Mucosa of rectum (tissue), 2 donors: ENCODE data around the gene TPP1.

Source experiments
- H3K27ac ChIP-seq, 2 donors: one replicate each; pipeline ENCODE4 v1.7.0; 2013; ENCODE audit warnings: inconsistent platforms in 2 of 2, low read depth in 2 of 2, low read length in 2 of 2
- H3K27me3 ChIP-seq, 2 donors: one replicate each; pipeline ENCODE4 v1.7.0; 2013; ENCODE audit warnings: low read length in 2 of 2; ENCODE audit not compliant: control insufficient read depth in 2 of 2, insufficient read depth in 2 of 2
- H3K36me3 ChIP-seq, 2 donors: one replicate each; pipeline ENCODE4 v1.7.0; 2013; ENCODE audit warnings: low read length in 2 of 2; ENCODE audit not compliant: control insufficient read depth in 2 of 2, insufficient read depth in 2 of 2
- H3K4me1 ChIP-seq, 2 donors: one replicate each; pipeline ENCODE4 v1.7.0; 2013; ENCODE audit warnings: low read length in 2 of 2, mild to moderate bottlenecking in 1 of 2; ENCODE audit not compliant: control insufficient read depth in 2 of 2, insufficient read depth in 2 of 2
- H3K4me3 ChIP-seq, 2 donors: one replicate each; pipeline ENCODE4 v1.7.0; 2013; ENCODE audit warnings: low read length in 2 of 2
- H3K9ac ChIP-seq, 2 donors: one replicate each; pipeline ENCODE4 v1.7.0; 2013; ENCODE audit warnings: low read length in 2 of 2, low read depth in 1 of 2, mild to moderate bottlenecking in 1 of 2
- H3K9me3 ChIP-seq, 2 donors: one replicate each; pipeline ENCODE4 v1.7.0; 2013; ENCODE audit warnings: low read length in 2 of 2; ENCODE audit not compliant: control insufficient read depth in 2 of 2
- donor health status: healthy.
- donor health status: Normal muscosa, but diverticular disease.

The TPP1 gene

GRCh38 chr11:6596239-6596877 is 22.9 kb downstream of the TPP1 start:
- no peaks in the 10 kb centered on the region for H3K4me1 ChIP-seq
- H3K27me3 ChIP-seq, result no peaks in the 10 kb centered on the region
- no peaks in the 10 kb centered on the region for H3K9me3 ChIP-seq
- H3K36me3 ChIP-seq, result peaks cover 48 to 53% of the 10 kb centered on the region in 2 donors
- H3K4me3 ChIP-seq, result no peak overlapping the region
- H3K27ac ChIP-seq, result peak overlapping the region in 1 of 2 donors; percentile 21
- no peak overlapping the region for H3K9ac ChIP-seq

- Histone ChIP-seq H3K4me3 (no peak overlapping the region), H3K27ac (no peak overlapping the region), H3K9me3 (no peaks in the 10 kb centered on the region), H3K36me3 (peaks cover 27 to 34% of the 10 kb centered on the region in 2 donors), H3K4me1 (no peaks in the 10 kb centered on the region), H3K27me3 (no peaks in the 10 kb centered on the region), H3K9ac (no peak overlapping the region)
Observed at GRCh38 chr11:6594142-6594768, 25.0 kb downstream of the TPP1 start.

GRCh38 chr11:6588018-6588417 is 31.2 kb downstream of the TPP1 start:
- Histone ChIP-seq H3K27me3 (no peaks in the 10 kb centered on the region), H3K27ac (no peak overlapping the region), H3K9ac (no peak overlapping the region), H3K4me1 (no peaks in the 10 kb centered on the region), H3K4me3 (no peak overlapping the region), H3K36me3 (peaks cover 2 to 8% of the 10 kb centered on the region in 2 donors), H3K9me3 (peaks cover 0 to 2% of the 10 kb centered on the region in 2 donors)

- H3K4me1 ChIP-seq, result no peaks in the 10 kb centered on the region
- H3K9me3 ChIP-seq, result peaks cover 0 to 2% of the 10 kb centered on the region in 2 donors
- no peak overlapping the region for H3K9ac ChIP-seq
- no peak overlapping the region for H3K27ac ChIP-seq
- no peaks in the 10 kb centered on the region for H3K27me3 ChIP-seq
- H3K4me3 ChIP-seq, result no peak overlapping the region
- peaks cover under 1 to 8% of the 10 kb centered on the region in 2 donors for H3K36me3 ChIP-seq
Observed at GRCh38 chr11:6587360-6587953, 31.8 kb downstream of the TPP1 start.

- no peaks in the 10 kb centered on the region for H3K4me1 ChIP-seq
- H3K9me3 ChIP-seq, result peaks cover 0 to 2% of the 10 kb centered on the region in 2 donors
- H3K27me3 ChIP-seq, result no peaks in the 10 kb centered on the region
- H3K36me3 ChIP-seq, result peaks cover 0 to 4% of the 10 kb centered on the region in 2 donors
- H3K9ac ChIP-seq, result no peak overlapping the region
- no peak overlapping the region for H3K4me3 ChIP-seq
- no peak overlapping the region for H3K27ac ChIP-seq
Observed at GRCh38 chr11:6586434-6587359, 32.5 kb downstream of the TPP1 start.

- no peak overlapping the region for H3K4me3 ChIP-seq
- H3K27ac ChIP-seq, result no peak overlapping the region
- H3K36me3 ChIP-seq, result peaks cover 0 to 3% of the 10 kb centered on the region in 2 donors
- no peaks in the 10 kb centered on the region for H3K27me3 ChIP-seq
- peaks cover 0 to 2% of the 10 kb centered on the region in 2 donors for H3K9me3 ChIP-seq
- no peak overlapping the region for H3K9ac ChIP-seq
- H3K4me1 ChIP-seq, result no peaks in the 10 kb centered on the region
Observed at GRCh38 chr11:6584528-6584927, 34.7 kb downstream of the TPP1 start.

- no peaks in the 10 kb centered on the region for H3K4me1 ChIP-seq
- H3K27ac ChIP-seq, result no peak overlapping the region
- no peak overlapping the region for H3K4me3 ChIP-seq
- H3K36me3 ChIP-seq, result peaks cover 0 to 3% of the 10 kb centered on the region in 2 donors
- no peaks in the 10 kb centered on the region for H3K27me3 ChIP-seq
- H3K9ac ChIP-seq, result no peak overlapping the region
- H3K9me3 ChIP-seq, result peaks cover 0 to 2% of the 10 kb centered on the region in 2 donors
Observed at GRCh38 chr11:6583584-6583983, 35.6 kb downstream of the TPP1 start.

- Histone ChIP-seq H3K36me3 (no peaks in the 10 kb centered on the region), H3K9ac (no peak overlapping the region), H3K4me3 (no peak overlapping the region), H3K4me1 (no peaks in the 10 kb centered on the region), H3K27ac (no peak overlapping the region), H3K27me3 (no peaks in the 10 kb centered on the region), H3K9me3 (peaks cover 0 to 2% of the 10 kb centered on the region in 2 donors)
Observed at GRCh38 chr11:6579681-6580080, 39.5 kb downstream of the TPP1 start.

GRCh38 chr11:6578134-6578533 is 41.1 kb downstream of the TPP1 start:
- H3K36me3 ChIP-seq, result no peaks in the 10 kb centered on the region
- no peaks in the 10 kb centered on the region for H3K9me3 ChIP-seq
- H3K27ac ChIP-seq, result no peak overlapping the region
- no peaks in the 10 kb centered on the region for H3K4me1 ChIP-seq
- no peaks in the 10 kb centered on the region for H3K27me3 ChIP-seq
- no peak overlapping the region for H3K9ac ChIP-seq
- no peak overlapping the region for H3K4me3 ChIP-seq
